H7 (cell line): ENCODE results near the gene GRIN2C. TPM values are rescaled to one million over a fixed set of nuclear protein-coding genes. Genes with fewer than 3 reads are reported as not detected.

Experiments
- total RNA-seq: library from RNA; depleted of rRNA; stranded (reverse); fragments of >200 nt; shearing (Covaris generic); gene quantifications from 2 replicates; pipeline ENCODE4 v1.2.3, GENCODE V29; 2014; rRNA removed

GRIN2C gene
- total RNA-seq, 1 experiment from 2014 or later = not detected

Other genes starting within 250 kb of the GRIN2C start
- 0.03 TPM in 1 of 2 replicates, not detected in the other for gene CD300E, start 236.1 kb downstream of the GRIN2C start, total RNA-seq
- gene CD300LF, start 147.0 kb downstream of the GRIN2C start, total RNA-seq = not detected in 2 replicates
- gene RAB37, start 122.6 kb downstream of the GRIN2C start, total RNA-seq = 2.5 and 3.5 TPM in 2 replicates
- gene NHERF1, start 111.3 kb downstream of the GRIN2C start, total RNA-seq = 63.1 and 79.1 TPM in 2 replicates
- gene NAT9, start 83.5 kb downstream of the GRIN2C start, total RNA-seq = 47.9 and 73.3 TPM in 2 replicates
- 4.9 and 9.7 TPM in 2 replicates for gene FDXR, start 13.1 kb upstream of the GRIN2C start, total RNA-seq
- 0.52 TPM in 1 of 2 replicates, not detected in the other for gene FADS6, start 33.7 kb upstream of the GRIN2C start, total RNA-seq
- gene USH1G, start 63.4 kb upstream of the GRIN2C start, total RNA-seq = 0.59 and 1.3 TPM in 2 replicates
- gene OTOP2, start 64.4 kb upstream of the GRIN2C start, total RNA-seq = not detected in 2 replicates
- gene OTOP3, start 76.0 kb upstream of the GRIN2C start, total RNA-seq = not detected in 2 replicates
- 2.1 and 7.8 TPM in 2 replicates for gene HID1, start 112.9 kb upstream of the GRIN2C start, total RNA-seq
- gene CDR2L, start 127.7 kb upstream of the GRIN2C start, total RNA-seq = 23.5 and 25.9 TPM in 2 replicates
- 62.0 and 68.4 TPM in 2 replicates for gene MRPL58, start 152.8 kb upstream of the GRIN2C start, total RNA-seq
- gene ATP5PD, start 187.1 kb upstream of the GRIN2C start, total RNA-seq = 399 and 432 TPM in 2 replicates
- gene KCTD2, start 187.3 kb upstream of the GRIN2C start, total RNA-seq = 34.9 and 41.0 TPM in 2 replicates
- gene SLC16A5, start 228.1 kb upstream of the GRIN2C start, total RNA-seq = 28.2 and 38.8 TPM in 2 replicates